ENCODE data around the gene KCNQ2. TPM values are rescaled to one million over a fixed set of nuclear protein-coding genes. Genes with fewer than 3 reads are reported as not detected.

The KCNQ2 gene
- total RNA-seq, 2 donors from 2014 or later, result 0.46 to 35.6 TPM

DNA sequence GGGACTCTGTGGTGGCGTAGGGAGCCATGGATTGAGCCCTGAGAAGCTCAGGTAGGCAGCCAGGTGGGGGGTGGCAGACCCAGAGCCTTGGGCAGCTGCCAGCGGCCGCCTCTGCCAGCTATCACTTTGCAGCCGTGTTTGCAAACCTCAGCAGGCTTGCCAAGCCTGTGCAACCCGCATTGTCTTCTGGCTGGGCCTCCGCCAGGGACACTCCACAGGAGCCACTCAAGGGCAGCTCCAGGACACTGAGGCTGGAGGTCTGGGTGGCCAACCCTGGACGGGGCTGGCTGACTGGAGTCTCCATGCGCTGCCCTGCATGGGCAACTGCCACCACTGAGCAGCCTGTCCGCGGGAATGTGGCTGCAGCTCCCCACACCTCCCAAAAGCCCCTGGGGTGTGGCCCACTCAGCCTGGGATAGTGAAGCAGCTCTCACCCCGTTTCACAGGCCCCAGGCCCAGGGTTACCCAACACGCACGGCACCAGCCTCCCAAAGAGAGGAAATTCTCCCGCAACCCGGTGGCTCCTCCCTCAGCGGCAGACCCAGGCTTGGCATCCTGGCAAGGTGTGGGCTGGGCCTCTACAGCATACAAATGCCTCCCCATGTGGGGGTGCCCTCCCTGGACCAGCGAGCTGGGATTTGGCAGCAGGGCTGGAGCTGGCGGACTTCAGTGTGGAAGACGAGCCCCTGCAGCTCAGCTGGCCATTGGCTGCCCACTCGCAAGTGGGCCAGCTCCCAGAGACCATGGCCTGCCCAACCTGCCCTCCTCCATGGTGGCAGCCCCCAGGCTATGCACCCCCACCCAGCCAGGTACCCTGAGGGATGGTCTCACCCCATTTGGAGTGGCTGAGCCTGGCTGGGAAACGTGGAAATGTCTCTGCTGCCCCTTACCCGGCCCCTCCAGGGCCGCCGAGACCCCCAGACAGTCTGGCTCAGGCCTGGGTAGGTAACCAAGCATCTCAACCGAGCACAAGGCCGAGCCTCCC lies 114.2 kb downstream of the KCNQ2 start:
- 51% methylated on average over 19 of the region's 26 CpGs for WGBS

DNA sequence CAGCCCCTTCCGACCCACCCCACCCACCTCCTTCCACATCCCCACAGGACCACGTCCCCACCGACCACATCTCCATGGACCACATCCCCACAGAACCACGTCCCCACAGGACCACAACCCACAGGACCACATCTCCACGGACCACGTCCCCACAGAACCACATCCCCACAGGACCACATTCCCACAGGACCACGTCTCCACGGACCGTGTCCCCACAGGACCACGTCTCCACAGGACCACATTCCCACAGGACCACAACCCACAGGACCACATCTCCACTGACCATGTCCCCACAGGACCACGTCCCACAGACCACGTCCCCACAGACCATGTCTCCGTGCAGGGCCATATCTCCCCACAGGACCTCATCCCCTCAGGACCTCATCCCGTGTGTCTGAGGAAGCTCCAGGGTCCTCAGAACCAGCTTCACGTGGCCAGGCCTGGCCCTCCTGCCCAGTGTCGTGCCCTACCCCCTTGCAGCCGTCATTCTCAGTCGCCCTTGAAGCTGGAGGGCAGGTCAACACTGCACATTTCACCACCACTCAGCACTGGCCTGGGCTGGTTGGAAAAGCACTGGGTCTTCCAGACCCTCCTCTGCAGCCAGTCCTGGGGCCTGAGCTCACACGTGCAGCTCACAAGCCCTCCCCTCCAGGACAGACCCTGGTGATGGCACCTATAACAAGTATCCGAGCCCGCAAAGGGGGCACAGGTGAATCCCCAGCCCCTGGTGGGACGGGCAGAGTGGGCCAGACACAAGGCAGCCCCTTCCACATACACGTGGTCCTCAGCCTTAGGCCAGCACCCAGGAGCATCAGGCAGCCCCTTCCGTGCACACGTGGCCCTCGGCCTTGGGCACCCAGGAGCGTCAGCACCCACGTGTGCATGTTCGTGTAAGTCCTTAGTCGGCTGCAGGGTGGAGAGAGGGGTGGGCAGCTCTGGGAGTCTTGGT lies 115.2 kb downstream of the KCNQ2 start:
- TF ChIP-seq, protein P1, sequence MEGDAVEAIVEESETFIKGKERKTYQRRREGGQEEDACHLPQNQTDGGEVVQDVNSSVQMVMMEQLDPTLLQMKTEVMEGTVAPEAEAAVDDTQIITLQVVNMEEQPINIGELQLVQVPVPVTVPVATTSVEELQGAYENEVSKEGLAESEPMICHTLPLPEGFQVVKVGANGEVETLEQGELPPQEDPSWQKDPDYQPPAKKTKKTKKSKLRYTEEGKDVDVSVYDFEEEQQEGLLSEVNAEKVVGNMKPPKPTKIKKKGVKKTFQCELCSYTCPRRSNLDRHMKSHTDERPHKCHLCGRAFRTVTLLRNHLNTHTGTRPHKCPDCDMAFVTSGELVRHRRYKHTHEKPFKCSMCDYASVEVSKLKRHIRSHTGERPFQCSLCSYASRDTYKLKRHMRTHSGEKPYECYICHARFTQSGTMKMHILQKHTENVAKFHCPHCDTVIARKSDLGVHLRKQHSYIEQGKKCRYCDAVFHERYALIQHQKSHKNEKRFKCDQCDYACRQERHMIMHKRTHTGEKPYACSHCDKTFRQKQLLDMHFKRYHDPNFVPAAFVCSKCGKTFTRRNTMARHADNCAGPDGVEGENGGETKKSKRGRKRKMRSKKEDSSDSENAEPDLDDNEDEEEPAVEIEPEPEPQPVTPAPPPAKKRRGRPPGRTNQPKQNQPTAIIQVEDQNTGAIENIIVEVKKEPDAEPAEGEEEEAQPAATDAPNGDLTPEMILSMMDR (IDR thresholded peaks at IDR 0.05), result no peak
- TF ChIP-seq POLR2A (IDR thresholded peaks at IDR 0.05) (no peak), POLR2AphosphoS5 (IDR thresholded peaks at IDR 0.05) (no peak)
- H3K27me3 ChIP-seq (replicated peaks; ENCODE audit: insufficient read depth), result peaks cover 21% of the 10 kb centered on the region
- 73% methylated on average over 23 of the region's 30 CpGs for WGBS
- no peak overlapping the region for H3K4me3 ChIP-seq
- DNase-seq (ENCODE audit: low spot score), result no peak
- no peak overlapping the region for H3K27ac ChIP-seq
- no peaks in the 10 kb centered on the region for H3K9me3 ChIP-seq
- H3K36me3 ChIP-seq, result no peaks in the 10 kb centered on the region
- intact Hi-C loops (cut with DNase I), result no loop called here
- H3K4me1 ChIP-seq (replicated peaks), result no peaks in the 10 kb centered on the region

More for the DNA sequence above, 114.2 kb downstream of the KCNQ2 start:
- Histone ChIP-seq H3K9me3 (no peaks in the 10 kb centered on the region), H3K27ac (no peak overlapping the region), H3K4me3 (no peak overlapping the region), H3K4me1 (replicated peaks) (no peaks in the 10 kb centered on the region), H3K36me3 (no peaks in the 10 kb centered on the region), H3K27me3 (replicated peaks; ENCODE audit: insufficient read depth) (peaks cover 21% of the 10 kb centered on the region)
- intact Hi-C loops (cut with DNase I), result no loop called here
- peak; percentile 49 for TF ChIP-seq POLR2AphosphoS5 (IDR thresholded peaks at IDR 0.05)
- TF ChIP-seq POLR2A (IDR thresholded peaks at IDR 0.05), result no peak
- TF ChIP-seq, protein P1 (IDR thresholded peaks at IDR 0.05), result no peak
- peak; percentile 61 for DNase-seq (ENCODE audit: low spot score)

DNA sequence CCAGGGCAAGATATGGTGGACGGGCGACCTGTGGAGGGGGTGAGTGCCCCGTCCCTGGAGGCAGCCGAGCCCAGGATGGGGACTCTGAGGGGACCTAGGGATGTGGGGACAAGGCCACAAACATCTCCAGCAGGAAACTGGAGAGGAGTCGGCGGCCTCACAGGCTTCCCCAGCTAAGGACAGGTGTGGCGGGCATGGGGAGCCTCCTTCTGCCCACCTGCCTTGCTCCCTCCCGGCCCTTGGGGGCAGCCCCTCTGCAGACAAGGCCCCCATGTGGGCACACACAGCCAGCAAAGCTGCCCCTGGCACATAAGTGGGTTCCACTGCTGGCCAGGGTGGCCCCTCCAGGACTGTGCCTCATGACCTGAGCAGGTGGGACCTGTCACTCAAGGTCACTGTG lies 115.9 kb downstream of the KCNQ2 start:
- 99% methylated on average over 7 of the region's 8 CpGs for WGBS
- no peak for DNase-seq (ENCODE audit: low spot score)
- TF ChIP-seq, protein P1 (IDR thresholded peaks at IDR 0.05), result no peak
- no peak for TF ChIP-seq POLR2A (IDR thresholded peaks at IDR 0.05)
- no peak for TF ChIP-seq POLR2AphosphoS5 (IDR thresholded peaks at IDR 0.05)
- Histone ChIP-seq H3K4me3 (no peak overlapping the region), H3K9me3 (no peaks in the 10 kb centered on the region), H3K27ac (no peak overlapping the region), H3K36me3 (no peaks in the 10 kb centered on the region), H3K27me3 (replicated peaks; ENCODE audit: insufficient read depth) (peaks cover 15% of the 10 kb centered on the region), H3K4me1 (replicated peaks) (no peaks in the 10 kb centered on the region)
- intact Hi-C loops (cut with DNase I), result no loop called here

DNA sequence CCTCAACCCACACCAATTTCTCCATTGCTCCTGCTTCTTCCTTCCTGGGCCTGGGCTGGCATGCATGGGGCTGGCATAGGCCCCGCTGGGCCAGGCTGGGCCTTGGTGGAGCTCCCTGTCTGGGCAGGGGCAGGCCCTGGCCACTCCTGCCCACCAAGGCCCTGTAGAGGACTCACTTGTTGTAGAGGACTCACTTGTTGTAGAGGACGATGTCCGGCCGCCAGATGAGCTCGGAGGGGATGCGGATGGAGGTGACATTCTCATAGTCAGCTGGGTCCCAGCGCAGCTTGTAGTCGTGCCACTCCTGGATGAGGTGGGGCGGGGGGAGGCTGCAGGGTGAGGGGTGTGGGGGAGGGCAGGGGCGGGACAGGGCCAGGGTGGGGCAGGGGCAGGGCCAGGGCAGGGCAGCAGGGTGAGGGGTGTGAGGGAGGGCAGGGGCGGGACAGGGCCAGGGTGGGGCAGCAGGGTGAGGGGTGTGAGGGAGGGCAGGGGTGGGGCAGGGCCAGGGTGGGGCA lies 116.6 kb downstream of the KCNQ2 start:
- Histone ChIP-seq H3K4me1 (replicated peaks) (no peaks in the 10 kb centered on the region), H3K9me3 (no peaks in the 10 kb centered on the region), H3K36me3 (no peaks in the 10 kb centered on the region), H3K4me3 (no peak overlapping the region), H3K27ac (no peak overlapping the region), H3K27me3 (replicated peaks; ENCODE audit: insufficient read depth) (peaks cover 10% of the 10 kb centered on the region)
- DNase-seq (ENCODE audit: low spot score), result no peak
- TF ChIP-seq, protein P1 (IDR thresholded peaks at IDR 0.05), result no peak
- TF ChIP-seq POLR2A (IDR thresholded peaks at IDR 0.05) (no peak), POLR2AphosphoS5 (IDR thresholded peaks at IDR 0.05) (no peak)
- WGBS, result 90% methylated on average over 9 of the region's 11 CpGs
- intact Hi-C loops (cut with DNase I), result no loop called here

Measured in prostate gland (tissue), 2 donors.